ENCODE measurements around the gene KRTAP1-4.
"Not testable (repeated sequence)": the region's sequence is repeated elsewhere in the genome, so short reads cannot be mapped to it uniquely, and the experiment has no call there.

KRTAP1-4 gene, protein sequence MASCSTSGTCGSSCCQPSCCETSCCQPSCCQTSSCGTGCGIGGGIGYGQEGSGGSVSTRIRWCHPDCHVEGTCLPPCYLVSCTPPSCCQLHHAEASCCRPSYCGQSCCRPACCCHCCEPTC

GRCh38 chr17:41029633-41030245, at the start of gene KRTAP1-4:
KRTAP1-4 (minus strand) TSS chr17:41030195; CDS start chr17:41030078, 117 bp downstream.
- no peak for DNase-seq

DNA sequence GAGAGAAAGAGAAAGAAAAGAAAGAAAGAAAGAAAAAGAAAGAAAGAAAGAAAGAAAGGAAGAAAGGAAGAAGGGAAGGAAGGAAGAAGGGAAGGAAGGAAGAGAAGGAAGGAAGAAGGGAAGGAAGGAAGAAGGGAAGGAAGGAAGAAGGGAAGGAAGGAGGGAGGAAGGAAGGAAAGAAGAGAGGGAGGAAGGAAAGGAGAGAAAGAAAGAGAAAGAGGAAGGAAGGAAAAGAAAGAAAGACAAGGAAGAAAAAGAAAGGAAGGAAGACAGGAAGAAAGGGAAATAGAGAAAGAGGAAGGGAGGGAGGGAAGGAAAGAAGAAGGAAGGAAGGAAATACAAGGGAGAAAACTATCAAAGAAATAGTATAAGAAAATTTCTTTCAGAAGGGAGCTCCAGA, 46.8 kb upstream of the KRTAP1-4 start:
- no peak for DNase-seq

- no peak for DNase-seq
These were observed 43.7 kb upstream of the KRTAP1-4 start for GRCh38 chr17:41073676-41074075.

GRCh38 chr17:41071606-41072360, 41.8 kb upstream of the KRTAP1-4 start:
- DNase-seq: no peak

GRCh38 chr17:41069031-41069430, 39.0 kb upstream of the KRTAP1-4 start:
- DNase-seq: no peak

DNA sequence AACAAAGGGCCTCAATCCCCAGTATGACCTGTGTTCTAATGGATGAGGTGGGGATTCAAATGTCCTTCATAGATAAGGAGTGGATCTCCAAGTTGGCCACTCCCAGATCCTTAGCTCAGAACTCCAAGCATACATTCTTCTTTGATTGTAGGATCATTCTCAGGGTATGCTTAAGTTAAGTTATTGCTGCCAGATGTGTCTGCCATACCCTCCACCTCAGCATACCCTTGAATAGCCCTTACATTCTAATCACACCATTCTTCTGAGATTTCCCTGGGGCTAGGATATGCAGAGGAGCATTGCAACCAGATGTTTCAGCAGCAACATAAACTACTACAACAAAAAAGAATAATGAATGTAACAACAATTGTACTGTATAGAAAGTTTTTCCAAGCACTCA, 37.3 kb upstream of the KRTAP1-4 start:
- no peak for DNase-seq

GRCh38 chr17:41065829-41066624, 36.0 kb upstream of the KRTAP1-4 start, which contains the start of gene KRTAP2-4:
KRTAP2-4 (minus strand) TSS chr17:41065879; CDS start chr17:41065845, 34 bp downstream.
- peak; percentile 6 for DNase-seq

- DNase-seq: not testable (repeated sequence)
These were observed 35.2 kb upstream of the KRTAP1-4 start for GRCh38 chr17:41065016-41065689.

DNA sequence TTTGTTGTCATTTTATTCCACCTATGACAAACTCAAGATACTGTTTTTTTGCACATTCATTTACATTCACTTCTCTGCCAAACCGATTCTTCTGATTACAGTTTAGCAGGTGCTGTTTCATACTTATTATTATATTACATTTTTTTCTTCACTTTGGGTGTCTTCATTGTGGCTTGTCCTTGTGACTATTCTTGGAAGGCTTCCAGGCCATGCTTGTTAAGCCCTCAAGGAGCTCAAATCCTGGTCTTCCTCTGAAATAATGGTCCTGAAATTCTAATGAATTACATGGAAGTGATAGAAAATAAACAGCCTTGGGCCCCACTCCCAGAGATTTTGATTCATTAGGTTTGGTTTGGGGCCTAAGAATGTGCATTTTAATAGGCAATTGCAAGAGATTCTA, 34.3 kb upstream of the KRTAP1-4 start:
- no peak for DNase-seq

DNA sequence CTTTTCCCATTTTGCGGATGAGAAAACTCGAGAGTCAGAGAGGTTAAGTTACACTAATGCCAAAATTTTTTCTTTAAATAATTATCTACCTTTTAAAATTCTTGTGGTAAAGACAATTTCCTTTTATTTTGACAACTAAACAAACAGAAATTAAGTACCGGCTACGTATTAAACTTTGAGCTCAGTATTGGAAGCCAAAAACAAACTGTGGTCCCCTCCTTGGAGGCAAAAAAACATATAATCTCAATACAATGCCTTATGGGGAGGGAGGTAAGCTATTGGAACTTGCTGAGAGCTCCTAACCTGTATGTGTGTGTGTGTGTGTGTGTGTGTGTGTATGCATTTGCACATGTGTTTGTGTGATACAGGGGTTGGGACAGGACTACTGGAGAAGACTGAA, 33.5 kb upstream of the KRTAP1-4 start:
- DNase-seq: no peak

GRCh38 chr17:41061964-41062363, 32.0 kb upstream of the KRTAP1-4 start:
- DNase-seq: no peak

DNA sequence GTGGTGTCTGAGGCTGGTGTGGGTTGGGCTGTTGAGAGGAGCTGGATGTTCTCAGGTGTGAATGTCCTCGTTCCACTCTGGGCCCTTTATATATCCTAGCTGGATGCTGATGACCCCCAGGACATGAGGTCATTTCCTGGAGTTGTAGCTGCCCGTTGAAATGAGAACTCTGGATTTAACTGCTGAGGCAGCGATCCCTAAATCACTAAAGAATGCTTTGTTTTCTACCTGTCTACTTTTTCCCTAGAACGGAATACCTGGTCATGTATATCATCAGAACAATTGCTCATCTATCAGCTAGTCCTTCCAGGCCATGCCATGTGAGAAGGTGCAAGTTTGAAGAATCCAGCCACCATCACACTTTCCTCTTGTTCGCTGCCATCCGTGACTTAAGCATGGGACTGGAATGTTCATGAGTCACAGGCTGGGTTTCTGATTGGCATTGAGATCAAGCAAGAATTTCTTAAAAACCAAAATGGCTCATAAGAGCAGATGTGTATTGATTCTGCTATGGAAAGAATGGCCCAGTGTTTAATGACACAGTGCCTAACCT, 30.1 kb upstream of the KRTAP1-4 start, which contains the start of gene KRTAP2-3:
KRTAP2-3 (minus strand) TSS at position 63 of the 553 bp plus-strand sequence. CDS start 64 bp downstream, outside the sequence.
- no peak for DNase-seq

- DNase-seq: not testable (repeated sequence)
These were observed 29.5 kb upstream of the KRTAP1-4 start for GRCh38 chr17:41059276-41060051.

DNA sequence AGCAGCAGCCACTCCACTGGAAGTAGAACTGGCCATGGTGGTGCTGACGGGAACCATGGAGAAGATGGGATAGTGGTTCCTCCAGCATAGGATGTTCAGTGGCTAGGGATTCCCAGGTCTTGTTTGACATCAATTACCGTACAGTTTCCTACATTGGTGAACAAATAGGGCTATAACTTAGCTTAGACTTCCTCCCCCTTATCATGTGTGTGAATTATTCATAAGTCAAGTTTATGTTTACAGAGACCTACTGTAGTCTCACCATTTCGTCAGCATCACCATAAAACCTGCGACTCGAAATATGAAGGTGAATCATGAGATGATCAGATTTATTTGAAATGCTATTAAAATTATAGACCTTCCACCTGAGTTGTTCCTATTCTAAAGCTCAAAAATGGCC, 28.7 kb upstream of the KRTAP1-4 start:
- DNase-seq: no peak

GRCh38 chr17:41057547-41057946, 27.6 kb upstream of the KRTAP1-4 start:
- DNase-seq: no peak

- DNase-seq: not testable (repeated sequence)
These were observed 25.1 kb upstream of the KRTAP1-4 start, which contains the start of gene KRTAP2-2 for GRCh38 chr17:41055130-41055529. KRTAP2-2 (minus strand) TSS chr17:41055230; CDS start chr17:41055211, 19 bp downstream.

GRCh38 chr17:41054556-41054955, 24.6 kb upstream of the KRTAP1-4 start:
- not testable (repeated sequence) for DNase-seq

- DNase-seq: no peak
These were observed 24.0 kb upstream of the KRTAP1-4 start for GRCh38 chr17:41054025-41054424.

DNA sequence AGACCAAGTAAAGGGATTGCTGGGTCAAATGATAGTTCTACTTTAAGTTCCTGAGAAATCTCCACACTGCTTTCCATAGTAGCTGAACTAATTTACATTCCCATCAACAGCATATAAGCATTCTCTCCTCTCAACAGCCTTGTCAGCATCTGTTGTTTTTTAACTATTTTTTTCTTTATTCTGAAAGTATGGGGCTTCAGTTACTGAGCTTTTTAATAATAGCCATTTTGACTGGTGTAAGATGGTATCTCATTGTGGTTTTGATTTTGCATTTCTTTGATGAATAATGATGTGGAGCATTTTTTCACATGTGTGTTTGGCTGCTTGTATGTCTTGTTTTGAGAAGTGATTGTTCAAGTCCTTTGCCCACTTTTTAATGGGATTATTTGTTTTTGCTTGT, 22.6 kb upstream of the KRTAP1-4 start:
- DNase-seq: no peak

GRCh38 chr17:41049110-41049509, 19.1 kb upstream of the KRTAP1-4 start:
- no peak for DNase-seq

DNA sequence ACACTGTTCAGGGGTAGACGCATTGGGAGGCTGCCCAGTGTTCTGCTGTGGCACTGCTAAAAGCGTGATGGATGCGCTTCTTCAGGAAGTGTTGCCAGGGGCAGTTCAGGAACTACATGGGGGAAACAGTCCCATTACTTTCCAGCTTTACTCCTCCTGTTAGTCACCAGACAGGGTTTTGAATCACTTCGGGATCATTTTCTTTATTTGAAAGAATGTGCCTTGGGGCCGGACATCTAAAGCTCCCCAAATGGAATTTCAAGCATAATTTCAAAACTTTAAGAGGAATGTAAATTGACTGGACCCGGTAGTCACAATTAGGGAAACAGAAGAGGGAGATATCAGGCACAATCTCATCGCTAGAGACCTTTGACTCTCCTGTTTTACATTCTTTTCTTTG, 18.4 kb upstream of the KRTAP1-4 start:
- no peak for DNase-seq
